Measurements from ENCODE around the gene UNC5A.
A peak's percentile ranks its signal among the peaks of the same experiment; 100 is the strongest.

UNC5A gene

DNA sequence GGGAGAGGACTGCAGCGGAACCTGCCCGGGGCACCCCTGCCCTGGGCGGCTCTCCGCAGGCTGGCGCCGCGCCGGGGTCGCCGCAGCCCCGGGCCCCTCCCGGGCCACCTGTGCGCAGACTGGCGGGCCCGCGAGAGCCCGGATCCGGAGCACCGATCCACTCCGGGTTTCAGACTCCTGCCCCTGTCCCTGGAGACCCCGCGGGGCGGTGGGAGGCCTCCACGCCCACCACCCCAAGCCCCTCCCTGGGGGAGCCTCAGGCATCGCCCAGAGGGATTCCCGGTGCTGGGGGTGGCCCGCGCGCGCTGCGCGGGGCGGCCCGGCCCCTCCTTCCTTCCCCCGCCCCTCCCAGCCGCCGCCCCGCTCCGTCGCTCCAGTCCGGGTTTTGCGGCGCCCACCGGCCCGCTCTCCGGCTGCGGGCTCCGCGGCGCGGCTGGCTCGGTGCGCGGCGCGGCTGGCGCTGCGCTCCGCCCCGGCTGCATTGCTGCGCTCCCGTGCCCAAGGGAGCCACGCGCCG lies at the start of gene UNC5A:
Gene UNC5A, plus strand, starts transcription at position 479 of the 517 bp plus-strand sequence. CDS start 192 bp downstream, outside the sequence.
- DNase-seq (ENCODE audit: low spot score) = peak; percentile 39

DNA sequence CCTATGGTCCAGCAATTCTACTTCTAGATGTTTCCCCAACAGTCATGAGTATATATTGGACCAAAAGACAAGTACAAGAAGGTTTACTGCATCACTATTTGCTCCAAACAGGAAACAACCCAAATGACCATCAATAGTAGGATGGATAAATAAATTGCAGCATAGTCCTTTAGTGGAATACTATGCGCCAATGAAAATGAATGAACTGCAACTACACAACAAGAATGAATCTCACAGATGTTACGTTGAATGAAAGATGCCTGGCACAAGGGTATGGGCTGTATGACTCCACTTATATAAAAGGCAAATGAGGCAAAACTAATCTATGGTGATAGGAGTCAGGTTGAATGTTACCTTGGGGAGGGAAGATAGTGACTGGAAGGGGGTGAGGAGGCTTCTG lies 48.6 kb upstream of the UNC5A start:
- DNase-seq (ENCODE audit: low spot score) = no peak

DNA sequence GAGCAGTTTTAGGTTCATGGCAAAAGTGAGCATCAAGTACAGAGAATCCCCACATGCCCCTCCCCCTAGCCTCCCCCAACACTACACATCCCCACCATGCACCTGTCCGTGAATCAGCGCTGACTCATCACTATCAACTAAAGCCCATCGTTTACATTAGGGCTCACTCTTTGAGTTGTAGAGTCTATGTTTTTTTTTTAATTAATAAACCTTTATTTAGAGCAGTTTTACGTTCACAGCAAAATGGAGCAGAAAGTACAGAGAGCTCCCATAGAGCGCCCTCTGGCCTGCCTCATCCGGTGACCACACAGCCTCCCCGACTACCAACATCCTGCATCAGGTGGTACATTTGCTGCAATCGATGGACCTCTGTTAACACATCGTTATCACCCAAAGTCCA lies 47.9 kb upstream of the UNC5A start:
- no peak for DNase-seq (ENCODE audit: low spot score)

DNA sequence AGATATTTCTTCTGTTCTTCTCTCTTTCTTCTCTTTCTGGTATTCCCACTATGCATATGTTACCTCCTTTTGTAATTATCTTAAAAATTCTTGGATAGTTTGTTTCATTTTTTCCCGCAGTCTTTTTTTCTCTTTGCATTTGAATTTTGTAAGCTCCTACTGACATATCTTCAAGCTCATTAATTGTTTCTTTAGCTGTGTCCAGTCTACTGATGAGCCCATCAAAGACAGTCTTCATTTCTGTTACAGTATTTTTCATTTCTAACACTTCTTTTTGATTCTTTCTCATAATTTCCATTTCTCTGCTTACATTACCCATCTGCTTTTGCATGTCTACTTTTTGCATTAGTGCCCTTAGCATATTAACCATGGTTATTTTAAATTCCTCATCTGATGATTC lies 44.7 kb upstream of the UNC5A start:
- no peak for DNase-seq (ENCODE audit: low spot score)

DNA sequence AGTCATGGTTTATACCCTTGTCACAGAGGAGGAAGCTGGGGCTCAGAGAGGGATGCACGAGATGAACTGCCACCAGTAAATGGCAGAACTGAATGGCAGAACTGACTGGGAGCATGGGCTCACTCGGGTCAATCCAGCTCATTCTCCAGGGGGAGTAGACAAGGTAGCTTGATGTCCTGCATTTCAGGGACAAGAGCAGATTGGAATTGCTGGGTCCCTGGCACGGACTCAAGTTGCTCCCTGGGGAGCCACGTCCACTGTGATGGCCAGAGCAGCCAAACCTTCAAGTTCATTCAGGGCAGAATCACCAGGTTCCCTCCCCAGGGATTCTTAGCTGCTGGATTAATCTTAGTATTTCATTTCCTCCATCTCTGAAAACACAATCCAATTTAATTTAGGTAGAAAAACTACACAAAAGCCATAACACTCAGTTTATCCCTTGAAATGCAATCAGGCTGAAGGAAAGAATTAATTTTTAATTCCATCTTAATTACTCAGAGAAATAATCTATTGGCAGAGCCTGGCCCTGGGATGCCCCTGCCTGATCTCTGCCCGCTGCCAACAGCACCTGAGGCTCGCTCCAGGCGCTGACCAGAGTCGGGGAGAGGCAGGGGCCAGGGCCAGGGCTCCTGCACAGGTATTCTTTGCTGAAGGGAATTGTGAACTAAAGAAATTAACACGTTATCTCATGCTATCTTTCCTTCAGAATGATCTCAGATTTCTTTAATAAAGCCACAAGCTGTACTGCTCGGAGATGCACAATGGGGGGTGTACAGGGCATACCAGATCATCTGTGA lies 42.0 kb upstream of the UNC5A start:
- DNase-seq (ENCODE audit: low spot score) = no peak

DNA sequence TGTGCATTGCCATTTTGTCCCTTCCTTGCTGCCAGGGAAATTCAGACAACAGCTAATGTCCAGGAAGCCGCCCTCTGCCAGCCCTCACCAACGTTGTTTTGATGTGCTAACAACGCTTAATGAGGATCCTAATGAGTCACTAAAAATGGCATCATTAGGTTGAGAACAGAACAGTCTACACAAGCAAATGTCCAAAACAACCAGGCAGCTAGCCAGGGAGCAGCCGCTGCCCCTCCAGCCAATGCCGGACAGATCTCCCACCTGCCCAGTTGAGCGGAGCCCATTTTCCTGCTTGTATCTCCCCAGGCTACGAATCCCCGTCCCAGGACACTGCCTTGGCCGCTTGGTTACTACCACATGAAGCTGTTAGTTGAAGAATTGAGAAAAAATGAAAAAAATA lies 40.4 kb upstream of the UNC5A start:
- no peak for DNase-seq (ENCODE audit: low spot score)

DNA sequence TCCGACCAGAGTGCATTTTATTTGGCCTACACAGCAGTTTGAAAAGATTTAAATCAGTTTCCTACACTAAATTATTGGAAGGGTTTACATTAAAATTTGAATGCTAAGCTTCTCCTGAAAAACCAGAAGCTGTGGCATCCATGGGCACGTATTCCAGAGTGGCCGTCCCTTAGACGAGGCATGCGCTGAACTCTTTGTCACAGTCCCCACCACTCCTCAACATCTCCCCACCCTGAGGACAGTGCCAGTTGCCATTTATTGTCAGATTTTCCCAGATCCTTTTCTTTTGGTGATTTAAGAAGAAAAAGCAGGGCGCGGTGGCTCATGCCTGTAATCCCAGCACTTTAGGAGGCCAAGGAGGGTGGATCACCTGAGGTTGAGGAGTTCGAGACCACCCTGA lies 39.9 kb upstream of the UNC5A start:
- no peak for DNase-seq (ENCODE audit: low spot score)

DNA sequence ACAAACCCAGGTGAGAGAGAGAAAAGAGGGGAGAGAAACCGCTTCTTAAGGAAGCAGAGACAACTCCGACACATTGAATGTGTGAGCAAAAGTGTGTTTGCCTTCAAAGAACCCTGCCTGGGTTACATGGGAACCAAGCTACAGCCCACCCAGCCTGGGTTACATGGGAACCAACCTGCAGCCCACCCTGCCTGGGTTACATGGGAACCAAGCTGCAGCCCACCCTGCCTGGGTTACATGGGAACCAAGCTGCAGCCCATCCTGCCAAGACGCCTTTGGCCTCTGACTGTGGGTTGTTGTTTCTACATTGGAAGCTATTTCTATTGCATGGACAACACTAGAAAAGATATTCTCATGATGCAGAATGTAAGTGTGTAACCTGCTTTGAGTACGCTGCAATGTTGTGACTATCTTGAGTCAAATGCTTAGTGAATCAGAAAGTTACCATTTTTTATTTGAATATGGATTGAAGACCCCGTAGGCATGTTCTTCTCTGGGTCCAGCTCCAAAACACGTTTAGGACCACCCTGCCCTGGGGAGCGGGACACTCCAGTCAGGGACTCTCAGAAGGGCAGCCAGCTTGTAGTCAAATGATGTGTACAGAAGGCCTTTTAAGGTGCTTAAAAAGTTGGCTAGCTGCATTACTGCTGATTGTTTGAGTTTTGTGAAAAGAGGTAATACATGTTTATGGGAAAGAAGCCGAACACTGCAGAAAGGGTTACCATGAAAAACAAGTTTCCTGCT lies 39.1 kb upstream of the UNC5A start:
- no peak for DNase-seq (ENCODE audit: low spot score)

DNA sequence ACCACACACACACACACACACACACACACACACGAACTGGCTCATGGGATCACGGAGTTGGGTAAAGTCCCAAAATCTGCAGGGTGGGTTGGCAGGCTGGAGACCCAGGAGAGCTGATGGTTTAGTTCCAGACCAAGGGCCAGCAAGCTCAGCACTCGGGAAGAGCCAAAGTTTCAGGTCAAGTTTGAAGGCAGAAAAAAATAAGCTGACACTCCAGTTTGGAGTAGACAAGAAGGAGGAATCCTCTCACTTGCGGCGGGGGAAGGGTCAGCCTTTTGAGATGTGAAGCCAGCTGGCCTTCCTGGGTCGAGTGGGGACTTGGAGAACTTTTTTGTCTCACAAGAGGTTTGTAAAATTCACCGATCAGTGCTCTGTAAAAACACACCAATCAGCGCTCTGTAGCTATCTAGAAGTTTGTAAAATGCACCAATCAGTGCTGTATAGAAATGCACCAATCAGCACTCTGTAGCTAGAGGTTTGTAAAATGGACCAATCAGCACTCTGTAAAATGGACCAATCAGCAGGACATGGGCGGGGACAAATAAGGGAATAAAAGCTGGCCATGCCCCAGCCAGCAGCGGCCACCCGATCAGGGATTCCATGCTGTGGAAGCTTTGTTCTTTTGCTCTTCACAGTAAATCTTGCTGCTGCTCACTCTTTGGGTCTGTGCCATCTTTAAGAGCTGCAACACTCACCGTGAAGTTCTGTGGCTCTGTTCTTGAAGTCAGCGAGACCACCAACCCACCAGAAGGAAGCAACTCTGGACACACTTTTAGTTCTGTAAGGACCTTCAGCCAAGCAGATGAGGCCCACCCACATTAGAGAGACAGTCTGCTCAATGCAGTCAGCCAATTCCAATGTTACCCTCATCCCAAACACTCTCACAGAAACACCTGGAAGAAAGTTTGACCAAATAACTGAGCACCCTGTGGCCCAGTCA lies 37.8 kb upstream of the UNC5A start:
- no peak for DNase-seq (ENCODE audit: low spot score)

DNA sequence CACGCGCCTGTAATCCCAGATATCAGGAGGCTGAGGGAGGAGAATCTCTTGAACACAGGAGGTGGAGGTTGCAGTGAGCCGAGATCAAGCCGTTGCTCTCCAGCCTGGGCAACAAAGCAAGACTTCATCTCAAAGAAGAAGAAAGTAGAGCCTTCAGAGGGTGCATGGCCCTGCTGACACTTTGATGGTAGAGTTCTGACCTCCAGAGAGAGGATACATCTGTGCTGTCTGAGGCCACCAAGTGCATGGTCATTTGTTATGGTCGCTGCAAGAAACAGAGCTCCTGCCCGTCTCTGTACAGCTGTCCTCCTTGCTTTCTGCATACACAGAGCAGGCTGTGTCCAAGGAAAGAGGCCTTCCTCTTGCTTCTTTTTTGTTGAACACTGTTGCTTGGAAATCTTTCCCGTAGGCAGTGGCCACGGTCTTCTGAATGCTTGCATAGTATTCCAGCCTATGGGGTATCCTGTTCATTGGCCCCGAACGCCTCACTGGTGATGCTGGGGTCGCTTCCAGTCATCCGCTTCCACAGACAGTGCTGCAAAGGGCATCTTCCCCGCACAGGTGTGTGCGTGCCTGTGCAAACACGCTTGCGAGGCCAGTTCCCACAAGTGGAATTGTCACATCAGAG lies 36.8 kb upstream of the UNC5A start:
- no peak for DNase-seq (ENCODE audit: low spot score)

DNA sequence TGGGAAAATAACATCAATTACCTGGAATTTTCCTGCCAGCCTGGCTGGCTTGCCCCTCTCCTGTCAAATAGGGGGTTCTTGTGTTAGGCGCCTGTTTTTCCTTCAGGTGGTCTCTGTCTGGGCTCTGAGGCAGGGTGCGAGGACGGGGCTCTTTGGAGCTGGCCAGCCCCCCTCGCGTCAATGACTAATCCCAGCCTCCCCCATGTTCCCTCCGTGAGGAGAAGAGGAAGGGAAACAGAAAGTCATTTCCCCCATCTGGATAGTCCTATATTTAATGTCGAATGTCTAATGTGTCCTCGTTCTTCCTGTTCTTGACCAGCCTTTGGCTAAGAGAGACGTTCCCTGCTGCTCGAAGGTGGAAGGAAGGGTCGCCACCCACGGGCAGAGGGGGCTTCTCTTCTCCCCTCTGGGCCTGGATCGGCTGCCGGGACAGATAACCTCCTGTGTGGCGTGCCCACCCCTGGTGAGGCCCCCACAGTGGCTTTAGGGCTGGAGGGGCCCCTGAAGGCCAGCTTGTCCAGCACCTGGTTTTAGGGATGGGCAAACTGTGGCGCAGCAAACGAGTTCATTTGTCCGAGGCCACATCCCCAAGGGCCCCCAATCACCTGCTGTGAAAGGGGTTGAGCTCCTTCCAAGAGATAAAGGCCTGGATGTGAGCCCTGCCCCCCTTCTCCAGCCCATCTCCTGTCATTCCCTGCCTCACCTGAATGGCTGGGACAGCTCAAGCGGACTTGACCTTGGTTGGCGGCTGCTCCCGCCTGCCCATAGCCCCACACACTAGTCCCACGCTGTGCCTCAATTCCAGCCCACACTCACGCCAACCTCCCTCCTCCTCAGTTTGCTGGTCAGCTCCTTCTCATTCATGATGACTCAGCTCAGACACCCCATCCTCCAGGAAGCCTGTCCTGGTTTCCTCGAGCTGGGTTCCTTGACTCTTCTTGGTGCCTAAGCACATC lies 35.9 kb upstream of the UNC5A start:
- DNase-seq (ENCODE audit: low spot score) = no peak

DNA sequence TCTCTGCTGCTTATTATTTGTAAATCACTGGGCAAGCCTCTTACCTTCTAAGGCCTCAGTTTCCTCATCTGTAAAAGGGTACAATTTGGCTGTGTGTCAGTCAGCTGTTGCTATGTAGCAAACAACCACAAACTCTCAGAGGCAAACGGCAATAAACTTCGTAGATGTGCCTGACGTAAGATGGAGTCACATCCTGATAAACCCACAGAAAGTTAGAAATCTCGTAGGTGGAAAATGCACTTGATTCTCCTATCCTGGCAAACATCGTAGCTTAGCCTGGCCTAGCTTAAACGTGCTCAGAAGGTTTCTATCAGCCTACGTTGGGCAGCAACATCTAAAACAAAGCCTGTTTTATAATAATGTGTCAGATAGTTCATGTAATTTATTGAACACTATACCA lies 35.0 kb upstream of the UNC5A start:
- DNase-seq (ENCODE audit: low spot score) = peak; percentile 4

DNA sequence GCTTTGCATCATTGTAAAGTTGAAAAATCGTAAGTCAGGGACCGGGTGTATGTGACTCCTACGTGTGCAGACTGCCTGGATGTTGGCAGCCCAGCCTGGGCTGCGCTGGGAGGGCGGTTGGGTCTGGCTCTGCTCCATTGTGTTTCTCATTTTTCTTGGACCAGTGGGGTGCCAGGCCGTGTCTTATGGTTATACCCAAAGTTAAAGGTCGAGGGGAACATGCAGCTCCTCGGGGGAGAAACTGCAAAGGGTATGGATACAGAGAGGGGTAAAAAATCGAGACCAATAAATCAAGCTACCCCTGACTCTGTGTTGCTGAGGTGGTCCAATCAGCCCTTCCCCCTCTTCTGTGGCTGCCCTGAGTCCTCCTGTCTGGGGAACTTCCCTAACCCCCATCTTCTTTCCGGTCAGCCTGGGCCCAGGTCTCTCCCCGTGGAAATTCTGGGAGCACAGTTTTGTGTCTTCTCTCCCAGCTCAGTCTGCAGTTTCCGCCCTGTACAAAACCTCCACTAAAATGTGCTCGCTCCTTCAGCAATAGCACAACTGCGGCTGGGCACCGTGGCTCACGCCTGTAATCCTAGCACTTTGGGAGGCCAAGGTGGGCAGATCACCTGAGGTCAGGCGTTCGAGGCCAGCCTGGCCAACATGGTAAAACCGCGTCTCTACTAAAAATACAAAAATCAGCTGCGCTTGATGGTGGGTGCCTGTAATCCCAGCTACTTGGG lies 34.1 kb upstream of the UNC5A start:
- no peak for DNase-seq (ENCODE audit: low spot score)

DNA sequence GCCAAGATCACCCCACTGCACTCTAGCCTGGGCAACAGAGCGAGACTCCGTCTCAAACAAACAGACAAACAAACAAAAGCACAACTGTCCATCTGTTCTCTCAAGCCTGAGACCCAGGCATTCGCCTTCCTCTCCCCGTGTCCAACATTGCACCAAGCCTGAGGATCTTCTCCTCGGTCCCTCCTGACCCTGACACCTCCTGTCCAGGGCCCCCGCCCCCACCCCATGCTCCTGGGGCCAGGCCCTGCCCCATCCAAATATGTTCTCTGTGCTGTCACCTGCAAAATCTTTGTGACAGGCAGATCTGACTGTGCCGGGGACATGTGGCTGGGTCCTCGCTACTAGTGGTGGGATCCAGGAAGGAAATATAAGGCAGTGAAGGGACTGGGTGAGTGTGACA lies 33.4 kb upstream of the UNC5A start:
- DNase-seq (ENCODE audit: low spot score) = no peak

DNA sequence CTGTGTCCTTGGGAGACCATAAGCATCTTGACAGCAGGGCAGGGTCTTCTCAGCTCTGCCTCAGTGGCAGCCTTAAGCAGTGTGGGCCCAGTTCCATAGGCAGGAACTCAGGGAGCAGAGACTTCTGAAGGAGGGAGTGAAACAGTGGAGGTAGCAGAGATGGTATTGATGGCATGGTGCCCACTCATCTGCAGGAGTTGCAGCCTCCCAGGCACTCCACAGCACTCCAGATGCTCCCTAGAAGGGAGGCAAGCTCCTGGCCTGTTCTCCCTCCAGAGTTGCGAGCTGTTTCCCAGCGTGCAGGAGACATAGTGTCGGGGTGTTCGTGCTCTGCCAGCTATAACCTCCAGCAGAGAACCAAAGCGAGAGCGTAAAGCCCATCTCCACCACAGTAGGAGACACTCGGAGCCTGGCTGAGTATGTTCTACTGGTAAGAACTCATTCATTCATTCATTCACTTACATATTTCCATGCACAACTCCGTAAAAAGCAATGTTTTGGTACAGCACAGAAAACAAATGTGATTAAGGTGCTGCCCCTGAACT lies 31.4 kb upstream of the UNC5A start:
- no peak for DNase-seq (ENCODE audit: low spot score)

DNA sequence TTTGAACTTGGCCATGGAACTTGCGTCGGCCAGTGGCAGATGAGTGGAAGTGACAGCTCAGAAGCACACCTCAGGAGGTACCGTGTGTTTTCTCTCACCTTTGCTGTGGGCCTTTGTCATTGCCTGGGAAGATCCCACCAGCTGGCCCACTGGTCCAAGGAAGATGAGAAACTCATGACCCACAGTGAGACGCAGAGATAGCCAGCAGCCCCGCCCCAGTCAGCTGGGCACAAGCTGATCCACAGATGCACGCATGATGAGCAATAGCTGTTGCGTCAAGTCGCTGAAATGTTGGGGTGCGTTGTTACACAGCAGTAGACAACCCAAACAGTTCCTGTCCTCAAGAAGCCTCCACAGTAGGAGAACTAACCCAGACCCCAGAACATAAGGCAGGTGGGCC lies 30.8 kb upstream of the UNC5A start:
- DNase-seq (ENCODE audit: low spot score) = no peak

DNA sequence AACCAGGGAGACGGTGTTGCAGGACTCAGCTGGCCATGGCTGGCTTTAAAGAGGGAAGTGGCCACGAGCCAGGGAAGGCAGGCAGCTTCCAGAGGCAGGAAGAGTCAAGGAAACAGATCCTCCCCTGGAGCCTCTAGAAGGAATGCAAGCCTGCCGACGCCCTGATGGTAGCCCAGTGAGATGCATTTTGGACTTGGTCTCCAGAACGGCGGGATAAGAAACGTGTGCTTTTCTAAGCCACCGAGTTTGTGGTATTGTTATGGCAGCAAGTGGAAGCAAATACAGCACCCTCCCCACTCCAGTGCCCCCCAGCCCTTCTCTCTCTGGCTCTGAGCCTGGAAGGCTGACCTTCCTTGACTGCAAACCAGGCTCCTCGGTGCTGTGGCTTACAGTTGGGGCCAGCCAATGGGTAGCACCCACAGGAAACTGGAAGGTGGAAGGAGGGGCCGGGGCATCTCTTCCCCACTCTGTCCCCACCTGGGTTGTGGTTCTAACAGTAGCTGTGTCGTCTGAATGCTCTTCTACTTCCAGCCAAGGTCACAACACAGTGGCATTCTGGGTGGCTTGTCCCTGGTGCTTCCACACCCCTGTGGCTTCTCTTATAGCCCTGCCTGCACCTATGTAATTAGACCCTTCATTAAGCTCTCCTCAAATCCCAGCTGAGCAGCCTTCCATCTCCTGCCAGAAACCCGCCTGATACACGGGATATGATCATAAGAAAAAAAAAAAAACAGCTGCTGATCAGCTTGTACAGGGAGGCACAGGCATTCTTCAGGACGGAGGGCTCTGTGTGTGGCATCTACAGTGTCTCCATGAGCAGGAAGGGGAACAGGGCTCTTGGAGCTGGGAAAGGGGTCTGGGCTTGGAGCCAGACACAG lies 29.9 kb upstream of the UNC5A start:
- no peak for DNase-seq (ENCODE audit: low spot score)

DNA sequence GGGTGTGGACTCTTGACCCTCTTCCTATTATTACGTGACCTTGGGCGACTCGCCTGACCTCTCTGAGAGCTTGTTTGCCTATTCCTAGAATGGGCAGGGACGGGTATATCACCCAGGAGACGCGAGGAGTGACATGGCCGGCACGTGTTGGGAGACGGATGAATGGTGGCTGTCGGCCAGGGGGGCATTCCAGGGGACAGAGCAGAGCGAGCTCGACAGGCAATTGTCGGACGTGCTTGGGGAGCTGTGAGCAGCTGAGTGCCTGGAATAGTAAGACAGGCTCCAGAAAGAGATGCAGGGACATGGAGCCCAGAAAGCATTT lies 29.3 kb upstream of the UNC5A start:
- no peak for DNase-seq (ENCODE audit: low spot score)
